Measurements from ENCODE around the gene TIMM13. TPM values are rescaled to one million over a fixed set of nuclear protein-coding genes. Genes with fewer than 3 reads are reported as not detected.

Gene TIMM13
- total and polyA plus RNA-seq, 9 of the 15 experiments (the other 6 are each of a cell fraction or from before 2014, with no cell fraction given): 17.6 to 215 (median 71.8) TPM

DNA sequence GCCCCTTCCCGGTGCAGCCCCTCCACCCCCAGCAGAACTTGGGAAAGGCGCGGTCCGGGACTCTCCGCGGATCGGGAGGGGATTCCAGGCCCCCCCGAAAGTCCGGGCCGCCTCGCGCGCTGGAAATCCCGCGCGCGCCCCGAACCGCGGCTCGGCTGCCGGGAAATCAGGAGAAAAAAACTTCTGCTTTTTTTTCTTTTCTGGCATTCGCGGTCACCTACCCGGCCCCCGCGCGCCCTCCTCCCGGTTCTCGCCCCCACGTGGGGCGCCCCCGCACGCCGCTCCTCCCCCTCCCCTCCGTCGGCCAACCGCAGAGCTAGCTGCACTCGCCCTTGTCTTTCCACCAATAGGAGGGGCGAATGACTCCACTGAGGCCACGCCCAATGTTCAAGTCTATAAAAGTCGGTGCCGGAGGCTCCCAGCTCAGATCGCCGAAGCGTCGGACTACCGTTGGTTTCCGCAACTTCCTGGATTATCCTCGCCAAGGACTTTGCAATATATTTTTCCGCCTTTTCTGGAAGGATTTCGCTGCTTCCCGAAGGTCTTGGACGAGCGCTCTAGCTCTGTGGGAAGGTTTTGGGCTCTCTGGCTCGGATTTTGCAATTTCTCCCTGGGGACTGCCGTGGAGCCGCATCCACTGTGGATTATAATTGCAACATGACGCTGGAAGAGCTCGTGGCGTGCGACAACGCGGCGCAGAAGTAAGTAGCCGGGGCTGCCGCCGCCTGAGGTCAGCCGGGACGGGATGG is 48.5 kb upstream of the TIMM13 start, which contains the start of gene GADD45B (continued):
- TF ChIP-seq, protein P1, sequence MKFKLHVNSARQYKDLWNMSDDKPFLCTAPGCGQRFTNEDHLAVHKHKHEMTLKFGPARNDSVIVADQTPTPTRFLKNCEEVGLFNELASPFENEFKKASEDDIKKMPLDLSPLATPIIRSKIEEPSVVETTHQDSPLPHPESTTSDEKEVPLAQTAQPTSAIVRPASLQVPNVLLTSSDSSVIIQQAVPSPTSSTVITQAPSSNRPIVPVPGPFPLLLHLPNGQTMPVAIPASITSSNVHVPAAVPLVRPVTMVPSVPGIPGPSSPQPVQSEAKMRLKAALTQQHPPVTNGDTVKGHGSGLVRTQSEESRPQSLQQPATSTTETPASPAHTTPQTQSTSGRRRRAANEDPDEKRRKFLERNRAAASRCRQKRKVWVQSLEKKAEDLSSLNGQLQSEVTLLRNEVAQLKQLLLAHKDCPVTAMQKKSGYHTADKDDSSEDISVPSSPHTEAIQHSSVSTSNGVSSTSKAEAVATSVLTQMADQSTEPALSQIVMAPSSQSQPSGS (CRISPR knock-in tag; IDR thresholded peaks at IDR 0.05): no peak
- TF ChIP-seq SLC30A9 (CRISPR knock-in tag; IDR thresholded peaks at IDR 0.05): no peak
- TF ChIP-seq RFX1 (IDR thresholded peaks at IDR 0.05): no peak
- no peak for TF ChIP-seq ZNF165 (CRISPR knock-in tag; IDR thresholded peaks at IDR 0.05; ENCODE audit: borderline replicate concordance)
- no peak for TF ChIP-seq ELK1 (CRISPR knock-in tag; IDR thresholded peaks at IDR 0.05)
- TF ChIP-seq BMI1 (IDR thresholded peaks at IDR 0.05; ENCODE audit: low read length): no peak
- TF ChIP-seq, protein P2, sequence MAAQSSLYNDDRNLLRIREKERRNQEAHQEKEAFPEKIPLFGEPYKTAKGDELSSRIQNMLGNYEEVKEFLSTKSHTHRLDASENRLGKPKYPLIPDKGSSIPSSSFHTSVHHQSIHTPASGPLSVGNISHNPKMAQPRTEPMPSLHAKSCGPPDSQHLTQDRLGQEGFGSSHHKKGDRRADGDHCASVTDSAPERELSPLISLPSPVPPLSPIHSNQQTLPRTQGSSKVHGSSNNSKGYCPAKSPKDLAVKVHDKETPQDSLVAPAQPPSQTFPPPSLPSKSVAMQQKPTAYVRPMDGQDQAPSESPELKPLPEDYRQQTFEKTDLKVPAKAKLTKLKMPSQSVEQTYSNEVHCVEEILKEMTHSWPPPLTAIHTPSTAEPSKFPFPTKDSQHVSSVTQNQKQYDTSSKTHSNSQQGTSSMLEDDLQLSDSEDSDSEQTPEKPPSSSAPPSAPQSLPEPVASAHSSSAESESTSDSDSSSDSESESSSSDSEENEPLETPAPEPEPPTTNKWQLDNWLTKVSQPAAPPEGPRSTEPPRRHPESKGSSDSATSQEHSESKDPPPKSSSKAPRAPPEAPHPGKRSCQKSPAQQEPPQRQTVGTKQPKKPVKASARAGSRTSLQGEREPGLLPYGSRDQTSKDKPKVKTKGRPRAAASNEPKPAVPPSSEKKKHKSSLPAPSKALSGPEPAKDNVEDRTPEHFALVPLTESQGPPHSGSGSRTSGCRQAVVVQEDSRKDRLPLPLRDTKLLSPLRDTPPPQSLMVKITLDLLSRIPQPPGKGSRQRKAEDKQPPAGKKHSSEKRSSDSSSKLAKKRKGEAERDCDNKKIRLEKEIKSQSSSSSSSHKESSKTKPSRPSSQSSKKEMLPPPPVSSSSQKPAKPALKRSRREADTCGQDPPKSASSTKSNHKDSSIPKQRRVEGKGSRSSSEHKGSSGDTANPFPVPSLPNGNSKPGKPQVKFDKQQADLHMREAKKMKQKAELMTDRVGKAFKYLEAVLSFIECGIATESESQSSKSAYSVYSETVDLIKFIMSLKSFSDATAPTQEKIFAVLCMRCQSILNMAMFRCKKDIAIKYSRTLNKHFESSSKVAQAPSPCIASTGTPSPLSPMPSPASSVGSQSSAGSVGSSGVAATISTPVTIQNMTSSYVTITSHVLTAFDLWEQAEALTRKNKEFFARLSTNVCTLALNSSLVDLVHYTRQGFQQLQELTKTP (IDR thresholded peaks at IDR 0.05; ENCODE audit: low read depth in 1 of 2, partially characterized antibody in 2 of 2): peak; percentile 49 to 50
- TF ChIP-seq NFIC (IDR thresholded peaks at IDR 0.05): peak; percentile 57; the same call in 1 of the 2 replicates
- no peak for TF ChIP-seq ARID2 (IDR thresholded peaks at IDR 0.05)
- TF ChIP-seq CTCFL (IDR thresholded peaks at IDR 0.05; ENCODE audit: borderline replicate concordance, insufficient read depth, low read depth, low read length, poor library complexity, severe bottlenecking): no peak
- TF ChIP-seq SPI1 (IDR thresholded peaks at IDR 0.05; ENCODE audit: borderline replicate concordance, low read depth, low read length): no peak

Measured in K562 (cell line).